Measurements from ENCODE around the gene TRAF3.
"Not testable (repeated sequence)": the region's sequence is repeated elsewhere in the genome, so short reads cannot be mapped to it uniquely, and the experiment has no call there.

TRAF3 gene

DNA sequence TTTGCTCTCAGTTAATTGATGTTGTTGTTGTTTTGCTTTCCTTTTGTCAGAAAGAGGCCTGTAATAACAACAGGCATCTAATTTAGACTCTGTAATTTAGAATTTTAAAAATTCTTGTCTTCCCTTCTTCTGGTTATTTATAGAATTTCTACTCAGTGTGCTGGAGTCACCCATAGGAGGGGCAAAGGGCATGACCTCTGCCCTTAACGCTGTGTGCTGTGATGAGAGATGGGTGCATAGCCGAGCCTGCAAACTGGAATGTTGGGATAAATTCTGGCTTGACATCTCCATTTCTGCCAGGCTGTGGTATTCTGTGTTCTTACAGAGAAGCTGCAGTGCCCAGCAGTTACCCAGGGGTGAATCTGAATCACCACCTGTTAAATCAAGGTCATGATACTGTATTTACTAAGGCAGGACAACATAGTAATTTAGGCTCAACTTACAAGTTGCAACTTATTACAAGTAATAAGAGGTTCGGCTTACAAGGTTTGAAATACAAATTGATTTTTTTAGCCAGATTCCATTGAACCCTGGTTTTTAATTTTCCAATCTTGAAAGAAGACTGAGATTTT is 53.3 kb downstream of the TRAF3 start:
- no peak for DNase-seq

DNA sequence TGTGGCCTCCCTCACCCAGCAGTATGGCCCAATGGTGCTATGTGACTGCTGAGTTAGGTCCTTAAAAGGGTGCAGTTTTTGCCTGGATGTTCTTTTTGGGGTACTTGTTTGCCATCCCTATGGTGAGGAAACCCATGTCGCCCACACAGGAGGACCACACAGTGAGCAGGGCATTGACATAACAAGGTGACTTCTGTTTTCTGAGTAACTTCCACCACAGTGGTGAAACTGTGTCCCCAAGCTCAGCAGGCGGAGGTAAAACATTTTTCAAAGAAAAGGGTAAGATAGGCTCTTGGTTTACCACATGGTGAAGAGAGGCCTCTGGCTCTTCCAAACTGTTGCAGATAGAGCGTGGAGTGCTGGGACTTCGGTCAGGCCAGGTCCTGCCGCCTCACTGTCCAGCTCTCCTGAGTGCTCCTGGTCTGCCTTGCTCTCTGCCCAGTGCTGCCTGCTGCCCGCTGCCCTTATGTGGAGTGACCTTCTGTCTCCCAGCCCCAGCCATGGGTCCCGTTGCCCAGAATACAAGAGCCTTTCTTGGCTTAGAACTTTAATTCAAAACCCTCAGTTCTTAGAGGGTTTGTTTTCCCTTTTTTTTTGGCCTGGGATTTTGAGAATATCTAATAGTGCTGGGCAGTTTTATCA is 54.0 kb downstream of the TRAF3 start:
- no peak for DNase-seq

DNA sequence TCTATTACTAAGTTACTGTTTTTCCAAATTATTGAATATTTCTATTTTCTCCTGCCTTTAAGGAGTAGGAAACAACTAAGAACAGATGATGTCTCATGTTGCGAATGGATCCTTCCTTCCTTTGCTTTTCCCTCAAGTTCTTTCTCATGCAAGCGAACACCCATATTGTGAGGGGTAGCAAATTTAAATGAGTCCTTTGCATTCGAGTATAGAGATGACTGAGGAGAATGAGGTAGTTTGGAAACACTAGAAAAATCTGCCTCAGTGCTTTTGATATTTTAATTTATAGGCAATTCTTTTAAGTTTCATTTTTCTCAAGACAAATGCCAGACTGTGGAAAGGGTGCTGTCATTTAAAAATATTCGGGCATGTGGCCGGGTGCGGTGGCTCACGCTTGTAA is 56.1 kb downstream of the TRAF3 start:
- DNase-seq, result no peak

DNA sequence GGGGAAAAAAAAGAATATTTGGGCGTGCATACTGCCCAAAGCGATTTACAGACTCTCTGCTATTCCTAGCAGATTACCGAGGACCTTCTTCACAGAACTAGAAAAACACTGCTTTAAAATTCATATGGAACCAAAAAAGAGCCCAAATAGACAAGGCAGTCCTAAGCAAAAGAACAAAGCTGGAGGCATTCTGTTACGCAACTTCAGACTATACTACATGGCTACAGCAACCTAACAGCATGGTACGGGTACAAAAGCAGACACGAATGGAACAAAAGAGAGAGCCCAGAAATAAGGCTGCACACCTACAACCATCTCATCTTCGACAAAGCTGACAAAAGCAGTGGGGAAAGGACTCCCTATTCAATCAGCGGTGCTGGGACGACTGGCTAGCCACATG is 56.7 kb downstream of the TRAF3 start:
- DNase-seq, result no peak

DNA sequence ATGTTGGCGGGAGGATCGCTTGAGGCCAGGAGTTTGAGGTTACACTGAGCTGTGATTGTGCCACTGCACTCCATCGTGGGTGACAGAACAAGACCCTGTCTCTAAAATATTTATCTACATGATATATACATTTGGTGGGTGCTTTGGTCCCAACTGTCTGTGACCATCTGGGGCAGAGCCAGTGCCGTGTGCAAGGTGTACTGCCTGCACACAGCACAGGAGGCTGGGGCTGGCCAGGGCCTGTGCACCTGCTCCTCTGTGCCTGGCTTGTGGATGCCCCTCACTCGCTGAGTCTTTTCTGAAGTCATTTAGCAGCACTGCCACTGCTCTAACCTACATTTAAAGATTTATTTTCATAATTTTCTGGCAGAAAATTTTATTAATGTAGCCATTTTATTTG is 58.7 kb downstream of the TRAF3 start:
- no peak for DNase-seq

DNA sequence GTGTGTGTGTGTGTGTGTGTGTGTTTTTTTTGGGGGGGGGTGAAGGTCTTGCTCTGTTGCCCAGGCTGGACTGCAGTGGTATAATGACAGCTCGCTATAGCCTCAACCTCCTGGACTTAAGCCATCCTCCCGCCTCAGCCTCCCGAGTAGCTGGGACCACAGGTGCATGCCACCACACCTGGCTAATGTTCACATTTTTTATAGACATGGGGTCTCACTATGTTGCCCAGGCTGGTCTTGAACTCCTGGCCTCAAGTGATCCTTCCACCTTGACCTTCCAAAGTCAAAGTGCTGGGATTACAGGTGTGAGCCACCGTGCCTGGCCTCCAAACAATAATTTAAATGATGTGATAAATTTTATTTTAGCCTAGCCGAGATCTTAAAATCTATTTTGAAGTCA is 59.9 kb downstream of the TRAF3 start:
- not testable (repeated sequence) for DNase-seq

DNA sequence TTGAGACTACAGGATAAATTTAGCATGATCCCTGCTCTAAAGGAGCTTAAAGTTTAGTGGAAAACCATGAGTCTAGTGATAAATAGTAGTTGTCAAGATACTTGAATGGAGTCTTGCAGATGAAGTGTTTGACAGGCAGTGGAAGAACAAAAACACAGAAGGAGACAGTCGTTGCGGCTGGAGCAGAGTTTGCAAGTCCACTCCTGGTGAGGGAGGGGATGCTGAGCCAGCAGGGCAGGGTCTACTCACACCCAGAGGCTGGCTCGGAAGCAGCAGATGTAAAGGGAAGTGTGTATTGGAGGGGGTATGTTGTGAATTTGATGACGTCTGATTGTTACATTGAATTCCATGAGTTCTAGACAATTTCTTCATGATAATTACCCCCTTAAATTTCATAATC is 61.3 kb downstream of the TRAF3 start:
- no peak for DNase-seq

DNA sequence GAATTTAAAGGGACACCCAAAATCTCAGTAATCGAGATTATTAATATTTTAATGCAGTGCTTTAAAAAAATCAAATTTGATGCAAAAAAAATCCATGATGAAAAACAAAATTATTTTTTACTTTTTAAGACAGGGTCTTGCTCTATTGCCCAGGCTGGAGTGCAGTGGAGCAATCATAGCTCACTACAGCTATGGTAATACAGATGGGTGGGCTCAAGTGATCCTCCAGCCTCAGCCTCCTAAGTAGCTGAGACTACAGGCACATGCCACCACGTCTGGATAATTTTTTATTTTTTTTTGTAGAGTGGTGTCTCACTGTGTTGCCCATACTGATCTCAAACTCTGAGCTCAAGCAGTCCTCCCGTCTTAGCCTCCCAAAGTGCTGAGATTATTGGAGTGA is 62.9 kb downstream of the TRAF3 start:
- DNase-seq, result no peak

DNA sequence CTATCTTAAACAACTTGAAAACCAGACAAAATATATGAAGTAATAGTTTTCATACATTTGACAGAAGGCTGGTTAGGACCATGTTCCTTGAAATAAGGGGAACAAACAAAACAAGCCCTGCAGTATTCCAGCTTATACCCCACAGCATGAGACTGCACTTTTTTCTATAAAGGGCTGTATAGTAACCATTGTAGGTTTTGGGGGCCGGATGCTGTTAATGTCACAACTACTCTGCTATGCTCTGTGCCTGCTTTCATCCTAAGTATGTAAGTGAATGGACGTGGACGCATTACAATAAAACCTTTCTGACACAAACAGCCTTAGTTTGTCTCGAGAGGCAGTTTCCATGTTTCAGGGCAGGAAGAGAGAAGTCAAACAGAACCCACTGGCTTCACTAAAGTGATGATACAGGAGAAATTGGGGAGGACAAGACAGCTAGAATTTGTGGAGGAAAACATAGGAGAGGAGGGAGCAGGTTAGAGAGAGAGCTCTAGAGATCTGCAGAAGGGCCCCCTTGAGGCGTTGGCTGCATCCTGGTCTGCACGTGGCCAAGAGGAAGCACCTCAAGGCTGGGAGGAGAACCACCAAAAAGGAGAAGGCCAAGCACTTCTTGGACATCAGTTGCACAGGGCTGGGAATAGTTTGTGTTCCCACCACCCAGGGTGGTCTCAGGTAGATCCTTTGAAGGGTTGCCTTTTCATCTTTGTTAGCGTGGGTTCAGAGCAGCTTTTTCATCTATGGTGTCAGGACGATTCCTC is 63.7 kb downstream of the TRAF3 start:
- DNase-seq, result no peak

DNA sequence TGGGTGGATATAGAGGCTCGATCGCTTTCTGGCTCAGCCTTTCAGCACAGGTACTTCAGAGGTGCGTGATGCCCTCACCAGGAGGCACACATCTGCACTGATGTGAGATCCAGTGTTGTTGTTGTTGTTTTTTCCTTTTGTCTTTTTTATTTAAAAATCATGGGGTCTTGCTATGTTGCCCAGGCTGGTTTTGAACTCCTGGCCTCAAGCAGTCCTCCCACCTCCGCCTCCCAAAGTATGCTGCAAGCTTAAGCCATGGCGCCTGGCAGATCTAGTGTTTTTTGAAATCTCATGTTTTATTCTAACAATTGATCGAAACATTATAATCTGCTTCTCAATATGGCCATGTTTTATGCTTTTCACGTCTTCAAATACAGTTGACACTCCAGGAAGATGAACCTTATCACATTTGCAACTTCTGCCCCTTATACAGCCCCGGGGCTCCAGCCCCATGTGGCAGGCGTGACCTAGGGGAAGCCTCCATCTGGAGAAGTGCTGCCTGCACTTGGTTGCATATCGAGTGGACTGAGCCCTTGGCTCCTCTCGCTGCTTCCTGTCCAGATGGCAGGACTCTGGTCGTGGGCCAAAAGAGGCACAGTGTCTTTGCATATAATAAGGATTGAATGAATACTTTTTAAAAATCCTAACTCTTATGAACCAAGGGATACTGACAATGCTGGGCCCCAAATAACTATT is 71.7 kb downstream of the TRAF3 start:
- DNase-seq, result no peak

DNA sequence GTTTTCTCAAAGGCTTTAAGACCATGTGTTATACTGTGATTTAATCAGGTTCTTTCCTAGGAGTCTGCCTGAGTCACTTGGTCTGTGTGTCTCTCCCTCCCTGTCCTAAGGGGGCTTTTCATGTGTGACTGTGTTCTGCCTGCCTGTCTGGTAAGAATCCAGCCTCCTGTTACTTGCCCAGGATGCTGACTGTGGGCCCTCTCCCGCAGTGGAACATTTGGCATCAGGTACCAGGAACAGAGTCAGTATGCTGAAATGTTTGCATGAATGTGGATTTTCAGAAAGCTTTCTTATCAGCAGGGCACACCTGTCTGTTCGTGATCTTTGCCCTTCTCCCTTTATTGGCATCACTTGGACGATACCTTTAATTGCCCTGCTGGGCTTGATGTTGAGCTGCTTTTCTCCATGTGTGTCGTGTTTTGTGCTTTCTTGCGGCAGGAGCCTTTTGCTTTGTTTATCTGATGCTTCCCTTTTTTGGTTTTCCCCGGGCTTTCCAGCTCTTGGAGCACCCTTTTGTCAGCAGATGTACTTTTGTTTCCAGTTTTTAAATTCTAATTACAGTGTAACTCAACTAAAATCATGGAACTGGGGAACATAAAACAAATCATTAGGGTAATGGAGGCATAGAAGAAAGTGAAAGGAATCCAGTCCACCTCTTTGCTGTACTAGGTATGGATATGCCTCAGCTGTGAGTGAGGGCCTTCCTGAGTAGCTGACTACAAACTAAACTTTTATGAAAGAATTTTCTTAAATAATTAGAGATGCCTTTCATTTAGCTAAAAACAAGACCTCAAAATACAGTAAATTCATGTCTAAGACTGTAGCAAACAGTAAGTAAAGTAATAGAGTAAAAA is 72.5 kb downstream of the TRAF3 start:
- no peak for DNase-seq

DNA sequence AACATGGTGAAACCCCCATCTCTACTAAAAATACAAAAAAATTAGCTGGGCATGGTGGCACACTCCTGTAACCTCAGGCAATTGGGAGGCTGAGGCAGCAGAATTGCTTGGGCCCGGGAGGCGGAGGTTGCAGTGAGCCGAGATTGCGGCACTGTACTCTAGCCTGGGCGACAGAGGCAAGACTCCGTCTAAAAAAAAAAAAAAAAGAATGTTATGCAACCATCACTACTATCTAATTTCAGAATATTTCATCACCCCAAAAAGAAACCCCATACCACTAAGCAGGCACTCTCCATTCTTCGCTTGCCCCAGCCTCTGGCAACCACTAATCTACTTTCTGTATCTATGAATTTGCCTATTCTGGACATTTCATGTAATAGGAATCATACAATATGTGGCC is 76.4 kb downstream of the TRAF3 start:
- no peak for DNase-seq

DNA sequence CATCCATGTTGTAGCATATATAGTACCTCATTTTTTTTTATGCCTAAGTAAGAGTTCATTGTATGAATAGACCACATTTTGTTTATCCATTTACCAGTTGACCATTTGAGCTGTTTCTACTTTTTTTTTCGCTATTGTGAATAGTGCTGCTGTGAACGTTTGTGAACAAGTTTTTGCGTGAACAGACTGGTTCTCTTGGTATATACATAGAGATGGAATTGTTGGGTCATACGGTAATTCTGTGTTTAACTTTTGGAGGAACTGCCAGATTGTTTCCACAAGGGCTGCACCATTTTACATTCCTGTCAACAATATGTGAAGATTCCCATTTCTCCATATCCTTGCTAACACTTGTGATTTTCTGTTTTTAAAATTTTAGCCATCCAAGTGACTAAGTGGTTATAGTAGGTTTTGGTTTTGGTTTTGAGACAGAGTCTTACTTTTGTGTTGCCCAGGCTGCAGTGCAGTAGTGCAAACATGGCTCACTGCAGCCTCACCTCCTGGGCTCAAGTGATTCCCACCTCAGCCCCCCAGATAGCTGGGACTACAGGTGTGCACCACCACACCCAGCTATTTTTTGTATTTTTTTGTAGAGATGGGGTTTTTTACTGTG is 76.9 kb downstream of the TRAF3 start:
- DNase-seq, result no peak

DNA sequence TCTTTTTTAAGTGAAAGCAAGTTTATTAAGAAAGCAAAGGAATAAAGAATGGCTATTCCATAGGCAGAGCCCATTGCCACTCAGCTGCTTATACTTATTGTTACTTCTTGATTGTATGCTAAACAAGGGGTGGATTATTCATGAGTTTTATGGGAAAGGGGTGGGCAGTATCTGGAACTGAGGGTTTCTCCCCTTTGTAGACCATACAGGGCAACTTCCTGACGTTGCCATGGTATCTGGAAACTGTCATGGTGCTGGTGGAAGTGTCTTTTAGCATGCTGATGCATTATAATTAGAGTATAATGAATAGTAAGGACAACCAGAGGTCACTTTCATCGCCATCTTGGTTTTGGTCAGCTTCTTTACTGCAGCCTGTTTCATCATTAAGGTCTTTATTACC is 78.9 kb downstream of the TRAF3 start:
- no peak for DNase-seq

DNA sequence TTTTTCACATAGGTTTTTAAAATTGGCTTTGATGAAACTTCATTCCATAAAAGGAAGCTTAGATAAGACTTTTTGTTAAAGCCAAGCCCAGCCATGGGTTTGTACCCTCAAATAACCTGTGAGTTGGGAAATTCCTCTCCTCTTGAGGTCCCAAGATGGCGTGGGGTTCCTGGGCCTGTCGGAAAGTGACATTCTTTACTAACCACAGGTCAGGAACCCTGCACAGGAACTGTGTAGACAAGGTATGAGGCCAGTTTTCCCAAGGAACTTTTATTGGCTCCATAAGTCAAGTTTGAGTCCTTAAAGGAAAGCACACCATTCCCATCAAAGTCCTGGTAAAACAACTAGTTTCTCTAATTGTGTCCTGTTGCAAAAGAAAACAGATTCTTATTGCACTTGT is 80.2 kb downstream of the TRAF3 start:
- no peak for DNase-seq

DNA sequence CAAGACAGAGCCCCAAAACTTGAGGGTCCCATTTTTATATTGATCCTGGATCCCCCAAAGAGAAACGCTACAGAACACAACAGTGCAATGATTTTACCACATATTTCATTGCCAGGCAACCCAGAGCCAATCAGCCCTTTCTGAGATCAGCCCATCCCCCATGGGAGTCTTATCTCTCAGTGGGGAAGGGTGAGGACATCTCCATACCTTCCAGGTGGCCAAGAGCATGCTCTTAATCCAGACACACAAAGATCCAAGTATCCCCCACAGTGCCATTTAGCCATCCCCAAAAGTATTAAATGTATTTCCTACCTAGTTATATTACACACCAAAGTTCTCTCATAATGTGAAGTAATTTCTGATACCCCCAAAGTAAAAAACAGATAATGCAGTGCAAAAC is 82.7 kb downstream of the TRAF3 start:
- no peak for DNase-seq

DNA sequence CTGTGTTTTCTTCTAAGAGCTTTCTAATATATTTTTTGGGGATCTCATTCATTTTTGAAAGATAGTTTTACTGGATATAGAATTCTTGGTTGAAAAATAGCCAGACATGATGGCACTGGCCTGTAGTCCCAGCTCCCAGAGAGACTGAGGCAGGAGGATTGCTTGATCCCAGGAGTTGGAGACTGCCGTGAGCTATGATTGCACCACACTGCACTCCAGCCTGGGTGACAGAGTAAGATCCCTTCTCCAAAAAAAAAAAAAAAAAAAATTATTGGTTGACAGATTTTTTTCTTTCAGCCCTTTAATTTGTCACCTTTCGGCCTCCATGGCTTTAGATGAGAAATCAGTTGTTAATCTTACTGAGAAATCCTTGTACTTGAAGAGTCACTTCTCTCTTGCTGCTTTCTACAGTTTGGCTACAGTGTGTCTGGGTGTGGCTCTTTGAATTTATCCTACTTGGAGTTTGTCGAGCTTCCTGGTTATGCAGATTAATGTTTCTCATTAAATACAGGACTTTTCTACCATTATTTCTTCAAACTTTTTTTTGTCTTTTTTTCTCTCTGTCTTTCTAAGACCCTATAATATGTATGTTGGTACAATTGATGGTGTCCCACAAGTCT is 85.0 kb downstream of the TRAF3 start:
- no peak for DNase-seq

DNA sequence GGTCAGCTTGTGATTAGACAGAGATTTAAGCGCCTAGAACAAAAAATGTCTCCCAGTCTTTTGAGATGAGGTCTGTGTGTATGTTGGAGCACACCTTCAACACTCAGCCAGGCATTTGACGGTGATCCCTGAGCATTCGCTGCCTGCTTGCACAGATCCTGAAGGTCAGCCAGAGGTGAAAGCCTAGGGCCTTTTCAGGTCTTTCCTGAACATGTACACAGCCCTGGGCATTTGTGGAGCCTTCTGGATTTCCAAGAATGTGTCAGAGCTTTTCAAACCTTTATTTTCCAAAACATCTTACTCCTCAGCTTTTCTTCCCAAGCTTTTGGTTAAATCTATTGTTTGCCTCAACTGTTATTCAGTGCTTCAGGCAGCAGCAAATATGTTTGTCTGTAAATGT is 86.1 kb downstream of the TRAF3 start:
- no peak for DNase-seq

DNA sequence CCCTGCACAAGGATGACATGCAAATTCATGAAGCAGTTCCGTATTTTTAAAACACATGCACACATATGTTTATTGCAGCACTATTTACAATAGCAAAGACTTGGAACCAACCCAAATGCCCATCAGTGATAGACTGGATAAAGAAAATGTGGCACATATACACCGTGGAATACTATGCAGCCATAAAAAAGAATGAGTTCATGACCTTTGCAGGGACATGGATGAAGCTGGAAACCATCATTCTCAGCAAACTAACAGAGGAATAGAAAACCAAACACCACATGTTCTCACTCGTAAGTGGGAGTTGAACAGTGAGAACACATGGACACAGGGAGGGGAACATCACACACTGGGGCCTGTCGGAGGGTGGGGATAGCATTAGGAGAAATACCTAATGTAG is 88.7 kb downstream of the TRAF3 start:
- not testable (repeated sequence) for DNase-seq

DNA sequence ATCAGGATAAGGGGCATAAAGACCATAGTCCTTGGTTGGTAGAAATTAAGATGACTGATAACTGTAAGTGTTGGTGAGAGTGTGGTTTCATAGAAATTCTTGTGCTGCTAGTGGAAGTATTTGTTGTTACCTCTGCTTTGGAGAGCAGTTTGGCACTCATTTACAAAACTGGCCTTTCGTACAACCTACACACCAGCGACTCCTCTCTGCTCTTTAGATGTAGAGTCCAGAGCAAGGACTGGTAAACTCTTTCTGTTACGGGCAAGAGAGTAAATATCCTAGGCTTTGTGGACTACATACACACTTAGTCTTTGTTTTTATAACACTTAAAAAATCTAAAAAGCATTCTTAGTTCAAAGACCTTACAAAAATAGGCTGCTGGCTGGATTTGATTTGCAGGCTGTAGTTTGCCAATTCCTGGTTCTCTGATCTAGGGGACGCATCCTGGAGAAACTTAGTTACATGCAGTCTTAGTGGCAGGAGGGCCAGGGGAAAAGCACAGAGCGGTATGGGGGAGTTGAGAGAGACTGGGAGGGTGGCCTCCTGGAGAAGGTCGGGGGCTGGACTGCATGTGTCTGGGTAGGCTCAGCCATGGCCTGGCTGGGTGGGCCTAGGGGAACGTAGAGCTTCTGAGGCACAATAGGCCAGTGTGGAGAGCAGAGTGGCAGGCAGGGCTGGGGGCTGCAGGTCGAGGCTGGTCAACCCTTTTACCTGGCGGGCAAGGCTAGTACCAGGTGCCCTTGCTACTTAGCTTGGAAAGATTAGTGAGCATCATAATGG is 89.9 kb downstream of the TRAF3 start:
- DNase-seq, result no peak
